GM23248 (cell line): ENCODE data around the gene WDR55.

Experiments
- EZH2 ChIP-seq: fragments of 200-600 bp; sonication (generic); IDR thresholded peaks from 2 replicates; pipeline ENCODE4 v1.6.1; 2018; ENCODE audit warnings: antibody characterized with exemption, mild to moderate bottlenecking; ENCODE audit not compliant: insufficient read depth, poor library complexity, severe bottlenecking
- EZH2phosphoT487 ChIP-seq: fragments of 200-600 bp; sonication (generic); IDR thresholded peaks from 2 replicates; pipeline ENCODE4 v1.6.1; 2018; ENCODE audit warnings: antibody characterized with exemption, moderate library complexity, mild to moderate bottlenecking, low read depth; ENCODE audit not compliant: insufficient read depth

DNA sequence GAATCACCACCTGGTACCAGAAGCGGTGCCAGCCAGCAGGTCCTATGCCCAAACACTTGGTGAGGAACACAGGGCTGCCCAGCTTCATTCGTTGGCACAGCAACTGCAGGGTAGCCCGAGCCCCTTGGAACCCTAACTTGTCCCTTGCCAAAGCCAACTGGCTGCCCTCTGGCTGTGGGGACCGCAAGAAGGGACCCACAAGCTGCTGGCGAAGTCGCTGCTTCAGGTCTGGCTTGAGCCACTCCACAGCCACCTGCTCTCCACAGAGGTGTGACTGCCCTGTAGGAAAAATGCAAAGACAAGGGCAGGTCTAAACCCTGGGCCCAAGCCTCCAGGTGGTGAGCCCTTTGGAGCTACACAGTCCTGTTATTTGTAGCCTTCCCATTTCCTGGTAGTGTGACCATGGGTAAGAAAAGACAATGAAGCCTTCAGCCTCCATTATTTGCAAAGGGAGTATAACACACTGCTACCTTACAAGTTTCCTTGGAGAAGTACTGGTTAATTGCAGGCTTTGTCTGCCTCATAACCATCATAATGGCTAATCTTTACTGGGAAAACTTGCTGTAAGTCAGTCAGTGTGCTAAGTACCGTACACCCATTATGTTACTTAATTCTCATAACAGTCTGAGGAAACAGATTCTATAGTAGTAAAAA, 6.9 kb downstream of the WDR55 start:
- TF ChIP-seq EZH2: no peak
- TF ChIP-seq EZH2phosphoT487: no peak
